ENCODE measurements around the gene NXPE4. TPM values are rescaled to one million over a fixed set of nuclear protein-coding genes. Genes with fewer than 3 reads are reported as not detected.
"Not testable (repeated sequence)": the region's sequence is repeated elsewhere in the genome, so short reads cannot be mapped to it uniquely, and the experiment has no call there.

NXPE4 gene
- under 1 TPM in 1 of 12 donors, not detected in 11; 0.09 TPM for polyA plus RNA-seq (ENCODE audit: insufficient read length in 12 of 12)
- long read RNA-seq, donor 1, result 0 reads
- long read RNA-seq, donor 2, result 0 reads
- long read RNA-seq, donor 3, result 0 reads
- long read RNA-seq, donor 4, result 0 reads
- long read RNA-seq, donor 5, result 0 reads
- long read RNA-seq, donor 6, result 0 reads
- long read RNA-seq, donor 7, result 0 reads
- long read RNA-seq, donor 8, result 0 reads
- long read RNA-seq, donor 9, result 0 reads
- long read RNA-seq, donor 10, result 0 reads
- long read RNA-seq, donor 11, result 0 reads

- DNase-seq, result no peak
Measured at GRCh38 chr11:114595571-114595970, at the start of gene NXPE4. Gene NXPE4 (minus strand): TSS chr11:114595786. CDS start chr11:114594759, 1,027 bp downstream.

GRCh38 chr11:114639440-114639839, 43.9 kb upstream of the NXPE4 start:
- DNase-seq, result not testable (repeated sequence)

- not testable (repeated sequence) for DNase-seq
Measured at GRCh38 chr11:114631445-114631965, 35.9 kb upstream of the NXPE4 start.

GRCh38 chr11:114625294-114625693, 29.7 kb upstream of the NXPE4 start:
- no peak for DNase-seq

- DNase-seq, result no peak
Measured at GRCh38 chr11:114624455-114625207, 29.0 kb upstream of the NXPE4 start.

- no peak for DNase-seq
Measured at GRCh38 chr11:114623720-114624119, 28.1 kb upstream of the NXPE4 start.

- DNase-seq, result no peak
Measured at GRCh38 chr11:114622858-114623257, 27.3 kb upstream of the NXPE4 start.

- no peak for DNase-seq
Measured at GRCh38 chr11:114621950-114622809, 26.6 kb upstream of the NXPE4 start.

GRCh38 chr11:114621072-114621471, 25.5 kb upstream of the NXPE4 start:
- no peak for DNase-seq

- DNase-seq, result no peak
Measured at GRCh38 chr11:114619659-114620173, 24.1 kb upstream of the NXPE4 start.

GRCh38 chr11:114618139-114618538, 22.6 kb upstream of the NXPE4 start:
- no peak for DNase-seq

GRCh38 chr11:114617157-114618124, 21.9 kb upstream of the NXPE4 start:
- DNase-seq, result no peak

GRCh38 chr11:114616516-114616915, 20.9 kb upstream of the NXPE4 start:
- no peak for DNase-seq

GRCh38 chr11:114615448-114616361, 20.1 kb upstream of the NXPE4 start:
- DNase-seq, result no peak

- DNase-seq, result no peak
Measured at GRCh38 chr11:114614127-114614720, 18.6 kb upstream of the NXPE4 start.

GRCh38 chr11:114613094-114613493, 17.5 kb upstream of the NXPE4 start:
- not testable (repeated sequence) for DNase-seq

- DNase-seq, result no peak
Measured at GRCh38 chr11:114612686-114613085, 17.1 kb upstream of the NXPE4 start.

GRCh38 chr11:114612199-114612598, 16.6 kb upstream of the NXPE4 start:
- not testable (repeated sequence) for DNase-seq
